Neural crest cell (in vitro differentiated cells): ENCODE results near the gene HDAC10. TPM values are rescaled to one million over a fixed set of nuclear protein-coding genes. Genes with fewer than 3 reads are reported as not detected.

Experiments
- DNase-seq: peaks from one replicate; pipeline ENCODE4 v3.0.0; 2021; ENCODE audit warnings: low read depth, mixed read lengths, low spot score
- H3K27ac Mint-ChIP-seq: one replicate; pipeline ENCODE4 v1.8.0; 2021; ENCODE audit warnings: mild to moderate bottlenecking, mixed read lengths; ENCODE audit not compliant: unreplicated experiment
- H3K27me3 Mint-ChIP-seq: 2 replicates; pipeline ENCODE4 v1.8.0; 2021; ENCODE audit warnings: low read depth, mild to moderate bottlenecking, mixed read lengths
- H3K36me3 Mint-ChIP-seq: 2 replicates; pipeline ENCODE4 v1.8.0; 2021; ENCODE audit warnings: low read depth, mild to moderate bottlenecking, mixed read lengths
- H3K4me1 Mint-ChIP-seq: 2 replicates; pipeline ENCODE4 v1.8.0; 2021; ENCODE audit warnings: mixed read lengths
- H3K4me3 Mint-ChIP-seq: one replicate; pipeline ENCODE4 v1.8.0; 2021; ENCODE audit warnings: mild to moderate bottlenecking, mixed read lengths
- H3K9me3 Mint-ChIP-seq: 2 replicates; pipeline ENCODE4 v1.8.0; 2021; ENCODE audit warnings: mixed read lengths
- CTCF ChIP-seq: fragments of 200-600 bp; sonication (generic); conservative IDR thresholded peaks from 2 replicates; pipeline ENCODE4 v1.5.0; 2021; ENCODE audit warnings: antibody characterized with exemption, mild to moderate bottlenecking
- total RNA-seq: library from RNA; stranded (reverse); gene quantifications from 2 replicates; pipeline ENCODE4 v1.2.1, GENCODE V29; 2021

HDAC10 gene
- total RNA-seq, 1 donor from 2014 or later: 52.9 TPM

GRCh38 chr22:50227579-50228215 is 23.4 kb downstream of the HDAC10 start:
- H3K36me3 Mint-ChIP-seq: peaks cover 3% of the 10 kb centered on the region
- no peaks in the 10 kb centered on the region for H3K9me3 Mint-ChIP-seq
- DNase-seq: no peak
- H3K27me3 Mint-ChIP-seq: no peaks in the 10 kb centered on the region
- TF ChIP-seq CTCF: no peak
- H3K4me3 Mint-ChIP-seq: no peak overlapping the region
- no peak overlapping the region for H3K27ac Mint-ChIP-seq
- no peaks in the 10 kb centered on the region for H3K4me1 Mint-ChIP-seq

GRCh38 chr22:50226875-50227165 is 24.2 kb downstream of the HDAC10 start:
- no peak for TF ChIP-seq CTCF
- Mint-ChIP-seq H3K9me3 (no peaks in the 10 kb centered on the region), H3K27ac (no peak overlapping the region), H3K4me1 (no peaks in the 10 kb centered on the region), H3K36me3 (peaks cover 3% of the 10 kb centered on the region), H3K4me3 (no peak overlapping the region), H3K27me3 (no peaks in the 10 kb centered on the region)
- DNase-seq: no peak

GRCh38 chr22:50226063-50226874 is 24.8 kb downstream of the HDAC10 start:
- TF ChIP-seq CTCF: no peak
- no peak for DNase-seq

GRCh38 chr22:50225200-50225969 is 25.7 kb downstream of the HDAC10 start:
- TF ChIP-seq CTCF: no peak
- Mint-ChIP-seq H3K4me1 (no peaks in the 10 kb centered on the region), H3K4me3 (no peak overlapping the region)

More at GRCh38 chr22:50226063-50226874, 24.8 kb downstream of the HDAC10 start:
- Mint-ChIP-seq H3K36me3 (peaks cover 3% of the 10 kb centered on the region), H3K4me3 (no peak overlapping the region), H3K27me3 (no peaks in the 10 kb centered on the region), H3K27ac (no peak overlapping the region), H3K4me1 (no peaks in the 10 kb centered on the region), H3K9me3 (no peaks in the 10 kb centered on the region)

GRCh38 chr22:50224071-50224470 is 27.0 kb downstream of the HDAC10 start:
- peaks cover 7% of the 10 kb centered on the region for H3K36me3 Mint-ChIP-seq
- no peak for TF ChIP-seq CTCF
- peak overlapping the region; percentile 23 for H3K4me3 Mint-ChIP-seq
- no peaks in the 10 kb centered on the region for H3K4me1 Mint-ChIP-seq
- no peaks in the 10 kb centered on the region for H3K9me3 Mint-ChIP-seq
- no peak for DNase-seq
- no peak overlapping the region for H3K27ac Mint-ChIP-seq
- H3K27me3 Mint-ChIP-seq: no peaks in the 10 kb centered on the region

More at GRCh38 chr22:50225200-50225969, 25.7 kb downstream of the HDAC10 start:
- no peaks in the 10 kb centered on the region for H3K9me3 Mint-ChIP-seq
- no peak overlapping the region for H3K27ac Mint-ChIP-seq
- H3K27me3 Mint-ChIP-seq: no peaks in the 10 kb centered on the region
- H3K36me3 Mint-ChIP-seq: peaks cover 7% of the 10 kb centered on the region
- DNase-seq: no peak
